Mucosa of descending colon (tissue), 3 donors: ENCODE data around the gene SMIM13. TPM values are rescaled to one million over a fixed set of nuclear protein-coding genes. Genes with fewer than 3 reads are reported as not detected.

Experiments
- ATAC-seq: fragments of 200-7000 bp; cut with Tn5 transposase; one replicate; pipeline ENCODE4 v1.9.1; 2020; ENCODE audit warnings: mild to moderate bottlenecking, moderate library complexity
- DNase-seq, 3 donors: peaks; one replicate each; pipeline ENCODE4 v3.0.0-alpha.2; 2020
- H3K36me3 ChIP-seq: fragments of 200-600 bp; one replicate; pipeline ENCODE4 v1.8.0; 2021; ENCODE audit warnings: low read depth, mild to moderate bottlenecking
- H3K4me1 ChIP-seq: fragments of 200-600 bp; one replicate; pipeline ENCODE4 v1.8.0; 2021; ENCODE audit warnings: low read depth, mild to moderate bottlenecking
- H3K4me3 ChIP-seq: fragments of 200-600 bp; one replicate; pipeline ENCODE4 v1.8.0; 2021; ENCODE audit warnings: mild to moderate bottlenecking
- H3K9me3 ChIP-seq: fragments of 200-600 bp; one replicate; pipeline ENCODE4 v1.8.0; 2021; ENCODE audit warnings: mild to moderate bottlenecking
- CTCF ChIP-seq: fragments of 200-600 bp; IDR thresholded peaks from one replicate; pipeline ENCODE4 v1.8.0; 2022; ENCODE audit warnings: antibody characterized with exemption, mild to moderate bottlenecking
- intact Hi-C, 2 donors: fragments of 100-400 bp; cut with DNase I in 1 of 2; cut with micrococcal nuclease in 1 of 2; formaldehyde crosslinking; loops; one replicate each; pipeline versions ENCODE4 v1.11.0 to v1.11.1; 2022; cut with DNase I, micrococcal nuclease
- total RNA-seq, 3 donors: library from RNA; stranded (reverse); fragmentation: NEBNext Ultra II Directional in 2 of 3; extraction: Animal tissue kit (Norgen Biotek cat#: 25700) in 2 of 3; gene quantifications; one replicate each; pipeline versions ENCODE4 v1.2.1 to v1.2.4, GENCODE V29; 2021 to 2023
- donor health status: DM: no; HTN: no; CAD: no; lungs with moderate emphysema.
- donor health status: DM: no; HTN: no; CAD: no.
- donor health status: DM: no; HTN: yes; CAD: no.

The SMIM13 gene
- total RNA-seq, 3 donors from 2014 or later = 5.4 to 10.9 (median 5.6) TPM

GRCh38 chr6:11179088-11179418 is 85.4 kb downstream of the SMIM13 start:
- ATAC-seq = no peak
- no peak overlapping the region for H3K4me3 ChIP-seq
- DNase-seq = no peak
- H3K36me3 ChIP-seq = no peaks in the 10 kb centered on the region
- no peaks in the 10 kb centered on the region for H3K4me1 ChIP-seq
- intact Hi-C loops = no loop called here
- no peaks in the 10 kb centered on the region for H3K9me3 ChIP-seq
- TF ChIP-seq CTCF = no peak

GRCh38 chr6:11179419-11180202 is 86.0 kb downstream of the SMIM13 start:
- Histone ChIP-seq H3K36me3 (no peaks in the 10 kb centered on the region), H3K4me1 (no peaks in the 10 kb centered on the region), H3K4me3 (no peak overlapping the region), H3K9me3 (no peaks in the 10 kb centered on the region)
- ATAC-seq (no peak), DNase-seq (no peak)
- TF ChIP-seq CTCF = no peak
- intact Hi-C loops = no loop called here

GRCh38 chr6:11181478-11182136 is 88.0 kb downstream of the SMIM13 start:
- DNase-seq (no peak), ATAC-seq (no peak)
- no peaks in the 10 kb centered on the region for H3K36me3 ChIP-seq
- intact Hi-C loops = no loop called here
- no peak overlapping the region for H3K4me3 ChIP-seq
- no peak for TF ChIP-seq CTCF
- H3K4me1 ChIP-seq = no peaks in the 10 kb centered on the region
- H3K9me3 ChIP-seq = no peaks in the 10 kb centered on the region

GRCh38 chr6:11183761-11184362 is 90.2 kb downstream of the SMIM13 start:
- ATAC-seq (no peak), DNase-seq (no peak)
- no peak for TF ChIP-seq CTCF
- H3K9me3 ChIP-seq = no peaks in the 10 kb centered on the region
- intact Hi-C loops = no loop called here
- peaks cover 7% of the 10 kb centered on the region for H3K4me1 ChIP-seq
- H3K36me3 ChIP-seq = no peaks in the 10 kb centered on the region
- H3K4me3 ChIP-seq = no peak overlapping the region

- TF ChIP-seq CTCF = no peak
- no peaks in the 10 kb centered on the region for H3K9me3 ChIP-seq
- intact Hi-C loops = no loop called here
- DNase-seq (no peak), ATAC-seq (no peak)
- no peak overlapping the region for H3K4me3 ChIP-seq
- peaks cover 7% of the 10 kb centered on the region for H3K4me1 ChIP-seq
- H3K36me3 ChIP-seq = peaks cover 5% of the 10 kb centered on the region
These were observed 91.7 kb downstream of the SMIM13 start for GRCh38 chr6:11185204-11185842.
